ENCODE results near the gene SLC39A10.
"Not testable (repeated sequence)": the region's sequence is repeated elsewhere in the genome, so short reads cannot be mapped to it uniquely, and the experiment has no call there.

Gene SLC39A10

DNA sequence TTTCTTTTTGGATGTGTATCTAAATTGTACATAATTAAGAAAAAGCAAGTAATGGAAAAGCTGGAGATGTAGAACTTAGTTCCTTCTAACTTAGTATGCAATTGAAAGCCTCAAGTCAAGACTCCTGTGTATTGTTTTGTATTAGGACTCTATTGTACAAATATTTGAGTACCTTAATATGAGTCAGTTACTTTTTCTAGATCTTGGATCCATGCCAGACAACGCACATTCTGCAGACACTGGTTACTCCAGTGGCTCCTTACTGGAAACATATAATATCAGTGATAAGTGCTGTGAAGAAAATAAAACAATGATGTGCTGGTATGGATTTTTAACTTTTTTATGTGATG lies 1.5 kb downstream of the SLC39A10 start:
- no peak overlapping the region for H3K27ac ChIP-seq (ENCODE audit: low read length)
- peaks cover 1% of the 10 kb centered on the region; the same call in 1 of the 2 replicates for H3K4me1 ChIP-seq (ENCODE audit: control insufficient read depth, insufficient read depth, low read length)
- no peaks in the 10 kb centered on the region for H3K9me3 ChIP-seq (ENCODE audit: control insufficient read depth, insufficient read depth, low read length)
- H3K4me3 ChIP-seq (ENCODE audit: low read length), result no peak overlapping the region; the same call in 1 of the 2 replicates
- DNase-seq (ENCODE audit: low read depth, low spot score), result no peak
- H3K27me3 ChIP-seq (ENCODE audit: control insufficient read depth, insufficient read depth, low read length), result no peaks in the 10 kb centered on the region
- H3K36me3 ChIP-seq (ENCODE audit: control insufficient read depth, insufficient read depth, low read length), result no peaks in the 10 kb centered on the region; the same call in 1 of the 2 replicates
- WGBS (ENCODE audit: insufficient coverage, insufficient read length), result no CpG with 5 or more reads among the region's 1 CpG

GRCh38 chr2:195659114-195659513 lies 2.1 kb downstream of the SLC39A10 start:
- Histone ChIP-seq H3K36me3 (ENCODE audit: control insufficient read depth, insufficient read depth, low read length) (no peaks in the 10 kb centered on the region; the same call in 1 of the 2 replicates), H3K4me1 (ENCODE audit: control insufficient read depth, insufficient read depth, low read length) (peaks cover 1% of the 10 kb centered on the region; the same call in 1 of the 2 replicates), H3K4me3 (ENCODE audit: low read length) (no peak overlapping the region), H3K27ac (ENCODE audit: low read length) (no peak overlapping the region), H3K9me3 (ENCODE audit: control insufficient read depth, insufficient read depth, low read length) (no peaks in the 10 kb centered on the region), H3K27me3 (ENCODE audit: control insufficient read depth, insufficient read depth, low read length) (no peaks in the 10 kb centered on the region)
- WGBS (ENCODE audit: insufficient coverage, insufficient read length), result no CpG with 5 or more reads among the region's 5 CpGs
- no peak for DNase-seq (ENCODE audit: low read depth, low spot score)

GRCh38 chr2:195659982-195660890 lies 3.2 kb downstream of the SLC39A10 start:
- no CpG with 5 or more reads among the region's 6 CpGs for WGBS (ENCODE audit: insufficient coverage, insufficient read length)
- H3K27ac ChIP-seq (ENCODE audit: low read length), result no peak overlapping the region
- H3K9me3 ChIP-seq (ENCODE audit: control insufficient read depth, insufficient read depth, low read length), result no peaks in the 10 kb centered on the region
- no peak for DNase-seq (ENCODE audit: low read depth, low spot score)
- no peaks in the 10 kb centered on the region; the same call in 1 of the 2 replicates for H3K36me3 ChIP-seq (ENCODE audit: control insufficient read depth, insufficient read depth, low read length)
- H3K4me3 ChIP-seq (ENCODE audit: low read length), result no peak overlapping the region
- H3K4me1 ChIP-seq (ENCODE audit: control insufficient read depth, insufficient read depth, low read length), result peaks cover 1% of the 10 kb centered on the region; the same call in 1 of the 2 replicates
- no peaks in the 10 kb centered on the region for H3K27me3 ChIP-seq (ENCODE audit: control insufficient read depth, insufficient read depth, low read length)

DNA sequence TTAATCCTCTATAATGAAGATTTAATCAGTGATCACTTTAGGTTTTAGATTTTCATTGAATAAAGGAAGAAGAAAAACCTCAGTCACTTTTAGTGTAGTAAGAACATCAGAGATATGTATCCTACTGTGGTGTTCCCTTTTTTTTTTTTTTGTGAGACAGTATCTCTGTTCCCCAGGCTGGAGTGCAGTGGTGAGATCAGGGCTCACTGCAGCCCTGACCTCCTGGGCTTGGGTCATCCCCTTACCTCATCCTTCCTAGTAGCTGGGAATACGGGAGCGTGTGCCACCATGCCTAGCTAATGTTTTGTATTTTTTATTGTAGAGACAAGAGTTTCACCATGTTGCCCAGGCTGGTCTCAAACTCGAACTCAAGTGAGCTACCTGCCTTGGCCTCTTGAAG lies 5.1 kb downstream of the SLC39A10 start:
- Histone ChIP-seq H3K4me3 (ENCODE audit: low read length) (no peak overlapping the region), H3K9me3 (ENCODE audit: control insufficient read depth, insufficient read depth, low read length) (no peaks in the 10 kb centered on the region), H3K27me3 (ENCODE audit: control insufficient read depth, insufficient read depth, low read length) (no peaks in the 10 kb centered on the region), H3K36me3 (ENCODE audit: control insufficient read depth, insufficient read depth, low read length) (no peaks in the 10 kb centered on the region; the same call in 1 of the 2 replicates), H3K4me1 (ENCODE audit: control insufficient read depth, insufficient read depth, low read length) (no peaks in the 10 kb centered on the region), H3K27ac (ENCODE audit: low read length) (no peak overlapping the region)
- DNase-seq (ENCODE audit: low read depth, low spot score), result no peak
- WGBS (ENCODE audit: insufficient coverage, insufficient read length), result no CpG with 5 or more reads among the region's 3 CpGs

GRCh38 chr2:195663007-195663406 lies 6.0 kb downstream of the SLC39A10 start:
- no CpG with 5 or more reads among the region's 3 CpGs for WGBS (ENCODE audit: insufficient coverage, insufficient read length)
- DNase-seq (ENCODE audit: low read depth, low spot score), result no peak
- Histone ChIP-seq H3K4me3 (ENCODE audit: low read length) (no peak overlapping the region), H3K9me3 (ENCODE audit: control insufficient read depth, insufficient read depth, low read length) (no peaks in the 10 kb centered on the region), H3K36me3 (ENCODE audit: control insufficient read depth, insufficient read depth, low read length) (no peaks in the 10 kb centered on the region; the same call in 1 of the 2 replicates), H3K4me1 (ENCODE audit: control insufficient read depth, insufficient read depth, low read length) (no peaks in the 10 kb centered on the region), H3K27me3 (ENCODE audit: control insufficient read depth, insufficient read depth, low read length) (no peaks in the 10 kb centered on the region), H3K27ac (ENCODE audit: low read length) (no peak overlapping the region)

DNA sequence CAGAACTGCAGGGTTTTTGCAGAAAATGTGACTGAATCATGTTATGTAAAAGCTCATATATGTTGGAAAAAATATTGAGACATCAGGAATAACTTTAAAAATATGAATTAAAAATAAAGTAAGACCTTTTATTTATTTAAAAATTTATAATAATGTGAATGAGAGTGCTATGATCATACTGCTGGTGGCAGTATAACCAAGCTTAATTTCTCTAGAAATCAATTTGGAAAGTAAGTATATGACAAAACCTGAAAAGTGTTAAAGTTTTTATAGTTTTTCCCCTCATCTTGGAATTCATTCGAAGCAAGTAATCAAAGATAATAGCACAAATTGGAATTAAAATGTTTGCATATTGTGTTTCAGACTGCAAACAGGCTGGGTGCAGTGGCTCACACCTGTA lies 7.5 kb downstream of the SLC39A10 start:
- no peaks in the 10 kb centered on the region for H3K4me1 ChIP-seq (ENCODE audit: control insufficient read depth, insufficient read depth, low read length)
- no CpG with 5 or more reads among the region's 1 CpG for WGBS (ENCODE audit: insufficient coverage, insufficient read length)
- no peak overlapping the region for H3K27ac ChIP-seq (ENCODE audit: low read length)
- H3K27me3 ChIP-seq (ENCODE audit: control insufficient read depth, insufficient read depth, low read length), result no peaks in the 10 kb centered on the region
- H3K4me3 ChIP-seq (ENCODE audit: low read length), result no peak overlapping the region
- no peaks in the 10 kb centered on the region for H3K9me3 ChIP-seq (ENCODE audit: control insufficient read depth, insufficient read depth, low read length)
- no peaks in the 10 kb centered on the region; the same call in 1 of the 2 replicates for H3K36me3 ChIP-seq (ENCODE audit: control insufficient read depth, insufficient read depth, low read length)
- DNase-seq (ENCODE audit: low read depth, low spot score), result no peak

DNA sequence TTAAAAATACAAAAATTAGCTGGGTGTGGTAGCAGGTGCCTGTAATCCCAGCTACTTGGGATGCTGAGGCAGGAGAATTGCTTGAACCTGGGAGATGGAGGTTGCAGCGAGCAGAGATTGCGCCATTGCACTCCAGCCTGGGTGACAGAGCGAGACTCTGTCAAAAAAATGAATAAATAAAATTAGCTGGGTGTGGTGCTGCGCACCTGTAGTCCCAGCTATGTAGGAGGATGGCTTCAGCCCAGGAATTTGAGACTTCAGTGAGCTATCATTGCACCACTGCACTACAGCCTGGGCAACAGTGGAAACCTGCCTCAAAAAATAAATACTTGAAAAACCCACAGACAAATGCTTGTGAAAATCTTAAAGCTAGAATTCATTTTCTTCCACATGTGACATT lies 8.1 kb downstream of the SLC39A10 start:
- H3K27me3 ChIP-seq (ENCODE audit: control insufficient read depth, insufficient read depth, low read length); DNase-seq (ENCODE audit: low read depth, low spot score); H3K9me3 ChIP-seq (ENCODE audit: control insufficient read depth, insufficient read depth, low read length); H3K27ac ChIP-seq (ENCODE audit: low read length); H3K4me1 ChIP-seq (ENCODE audit: control insufficient read depth, insufficient read depth, low read length); H3K4me3 ChIP-seq (ENCODE audit: low read length); H3K36me3 ChIP-seq (ENCODE audit: control insufficient read depth, insufficient read depth, low read length): not testable (repeated sequence)
- WGBS (ENCODE audit: insufficient coverage, insufficient read length), result no CpG with 5 or more reads among the region's 4 CpGs

DNA sequence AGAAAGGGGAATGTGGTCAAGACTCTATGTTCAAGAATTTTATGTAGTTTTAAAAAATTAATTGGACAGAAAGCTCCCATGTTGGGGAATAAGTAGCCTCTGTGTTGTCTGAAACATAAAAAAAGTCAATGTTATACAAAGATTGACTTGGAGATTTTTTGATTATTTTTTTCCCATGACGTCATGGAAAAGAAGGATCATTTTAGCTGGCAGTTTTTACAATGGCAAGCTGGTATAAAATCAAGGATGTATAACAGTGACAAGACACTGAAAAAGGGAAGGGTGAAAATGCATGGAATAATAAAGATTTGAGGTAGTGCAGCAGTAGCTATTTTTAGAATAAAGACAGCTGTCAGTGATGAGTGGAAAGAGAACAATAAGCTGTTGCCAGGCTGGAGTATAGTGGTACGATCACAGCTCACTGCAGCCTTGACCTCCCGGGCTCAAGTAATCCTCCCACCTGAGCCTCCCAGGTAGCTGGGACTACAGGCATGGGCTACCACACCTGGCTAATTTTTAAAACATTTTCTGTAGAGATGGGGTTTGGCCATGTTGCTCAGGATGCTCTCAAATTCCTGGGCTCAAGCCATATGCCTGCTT lies 9.2 kb downstream of the SLC39A10 start:
- no peaks in the 10 kb centered on the region for H3K27me3 ChIP-seq (ENCODE audit: control insufficient read depth, insufficient read depth, low read length)
- no CpG with 5 or more reads among the region's 3 CpGs for WGBS (ENCODE audit: insufficient coverage, insufficient read length)
- H3K36me3 ChIP-seq (ENCODE audit: control insufficient read depth, insufficient read depth, low read length), result no peaks in the 10 kb centered on the region; the same call in 1 of the 2 replicates
- no peaks in the 10 kb centered on the region for H3K9me3 ChIP-seq (ENCODE audit: control insufficient read depth, insufficient read depth, low read length)
- no peak overlapping the region for H3K4me3 ChIP-seq (ENCODE audit: low read length)
- no peak overlapping the region for H3K27ac ChIP-seq (ENCODE audit: low read length)
- DNase-seq (ENCODE audit: low read depth, low spot score), result no peak
- no peaks in the 10 kb centered on the region for H3K4me1 ChIP-seq (ENCODE audit: control insufficient read depth, insufficient read depth, low read length)

- Histone ChIP-seq H3K9me3 (ENCODE audit: control insufficient read depth, insufficient read depth, low read length) (no peaks in the 10 kb centered on the region), H3K27ac (ENCODE audit: low read length) (no peak overlapping the region), H3K27me3 (ENCODE audit: control insufficient read depth, insufficient read depth, low read length) (no peaks in the 10 kb centered on the region), H3K36me3 (ENCODE audit: control insufficient read depth, insufficient read depth, low read length) (no peaks in the 10 kb centered on the region; the same call in 1 of the 2 replicates), H3K4me1 (ENCODE audit: control insufficient read depth, insufficient read depth, low read length) (no peaks in the 10 kb centered on the region), H3K4me3 (ENCODE audit: low read length) (no peak overlapping the region)
- DNase-seq (ENCODE audit: low read depth, low spot score), result no peak
Measured at GRCh38 chr2:195667974-195668373, 10.9 kb downstream of the SLC39A10 start.

DNA sequence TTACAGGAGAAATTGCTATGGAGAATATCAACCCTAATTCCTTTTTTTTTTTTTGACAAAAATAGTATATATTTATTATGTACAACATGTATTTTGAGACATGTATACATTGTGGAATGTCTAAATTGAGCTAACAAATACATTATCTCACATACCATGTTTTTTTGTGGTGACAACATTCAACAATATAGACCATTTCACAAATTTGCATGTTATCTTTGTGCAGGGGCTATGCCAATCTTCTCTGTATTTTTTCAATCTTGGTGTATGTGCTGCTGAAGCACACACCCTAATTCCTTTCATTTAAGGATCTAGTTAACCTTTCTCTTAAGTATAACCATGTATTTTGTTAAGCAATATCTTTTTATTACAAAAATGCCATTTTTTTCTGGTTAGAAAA lies 13.2 kb downstream of the SLC39A10 start:
- Histone ChIP-seq H3K4me1 (ENCODE audit: control insufficient read depth, insufficient read depth, low read length) (no peaks in the 10 kb centered on the region), H3K36me3 (ENCODE audit: control insufficient read depth, insufficient read depth, low read length) (no peaks in the 10 kb centered on the region; the same call in 1 of the 2 replicates), H3K27me3 (ENCODE audit: control insufficient read depth, insufficient read depth, low read length) (no peaks in the 10 kb centered on the region), H3K9me3 (ENCODE audit: control insufficient read depth, insufficient read depth, low read length) (no peaks in the 10 kb centered on the region; the same call in 1 of the 2 replicates), H3K27ac (ENCODE audit: low read length) (no peak overlapping the region), H3K4me3 (ENCODE audit: low read length) (no peak overlapping the region)
- DNase-seq (ENCODE audit: low read depth, low spot score), result no peak
